PC-9 (cell line): ENCODE results near the gene TMEM222. TPM values are rescaled to one million over a fixed set of nuclear protein-coding genes. Genes with fewer than 3 reads are reported as not detected.

Experiments
- BruUV-seq: library from RNA; stranded (reverse); fragments of 400-500 nt; replicated peaks from 2 replicates; lab custom pipeline; 2021; lab: Mats Ljungman, UMichigan
- CTCF ChIA-PET: fragments of 300-600 bp; sonication (Branson Sonifier 250); formaldehyde crosslinking; loops from one replicate; lab custom pipeline; 2022; ENCODE audit warnings: antibody characterized with exemption; lab: Charles Lee
- POLR2A ChIA-PET: fragments of 300-600 bp; sonication (Branson Sonifier 250); formaldehyde crosslinking; loops from one replicate; lab custom pipeline; 2022; ENCODE audit warnings: antibody characterized with exemption; ENCODE audit not compliant: unreplicated experiment; lab: Charles Lee
- DNase-seq, 2 experiments: peaks; one replicate each; pipeline versions ENCODE4 v3.0.0 to v3.0.0-alpha.2; 2015 to 2022; ENCODE audit warnings: mixed read lengths in 1 of 2
- H2AFZ ChIP-seq: fragments of 200-600 bp; sonication (generic); 2 replicates; pipeline ENCODE4 v1.8.1; 2017; ENCODE audit warnings: antibody characterized with exemption
- H3F3A ChIP-seq: fragments of 200-600 bp; sonication (generic); 2 replicates; pipeline ENCODE4 v1.8.1; 2017; ENCODE audit warnings: antibody characterized with exemption, mild to moderate bottlenecking, low read depth; ENCODE audit not compliant: insufficient read depth
- H3K27ac ChIP-seq: fragments of 200-600 bp; sonication (generic); 2 replicates; pipeline ENCODE4 v1.6.1; 2016; ENCODE audit warnings: mixed run types
- H3K27me3 ChIP-seq: fragments of 200-600 bp; sonication (generic); 2 replicates; pipeline ENCODE4 v1.6.1; 2016; ENCODE audit warnings: low read depth, mixed run types; ENCODE audit not compliant: insufficient read depth
- H3K36me3 ChIP-seq: fragments of 200-600 bp; sonication (generic); 2 replicates; pipeline ENCODE4 v1.6.1; 2016; ENCODE audit warnings: low read depth, mixed run types
- H3K4me1 ChIP-seq: fragments of 200-600 bp; sonication (generic); replicated peaks from 2 replicates; pipeline ENCODE4 v1.6.1; 2016; ENCODE audit warnings: mixed run types; ENCODE audit not compliant: insufficient read depth
- H3K4me2 ChIP-seq: fragments of 200-600 bp; sonication (generic); 2 replicates; pipeline ENCODE4 v1.6.1; 2017; ENCODE audit warnings: mixed run types
- H3K4me3 ChIP-seq: fragments of 200-600 bp; sonication (generic); 2 replicates; pipeline ENCODE4 v1.6.1; 2016; ENCODE audit warnings: mixed run types
- H3K79me2 ChIP-seq: fragments of 200-600 bp; sonication (generic); 2 replicates; pipeline ENCODE4 v1.6.1; 2017; ENCODE audit warnings: low read depth, mixed run types
- H3K9me2 ChIP-seq: fragments of 200-600 bp; sonication (generic); 2 replicates; pipeline ENCODE4 v1.8.1; 2017; ENCODE audit warnings: mild to moderate bottlenecking; ENCODE audit not compliant: insufficient read depth
- H3K9me3 ChIP-seq: fragments of 200-600 bp; sonication (generic); 2 replicates; pipeline ENCODE4 v1.8.1; 2016; ENCODE audit warnings: low read depth; ENCODE audit not compliant: insufficient read depth
- H4K20me1 ChIP-seq: fragments of 200-600 bp; sonication (generic); 2 replicates; pipeline ENCODE4 v1.8.1; 2017; ENCODE audit not compliant: insufficient read depth
- EZH2 ChIP-seq: fragments of 200-600 bp; sonication (generic); IDR thresholded peaks from 2 replicates; pipeline ENCODE4 v1.8.0; 2017; ENCODE audit warnings: antibody characterized with exemption, low read depth
- intact Hi-C: fragments of 100-400 bp; cut with micrococcal nuclease; formaldehyde crosslinking; loops from one replicate; pipeline ENCODE4 v1.10.0; 2022; ENCODE audit not compliant: unreplicated experiment
- total RNA-seq: library from RNA; stranded (reverse); gene quantifications from 2 replicates; pipeline ENCODE4 v1.2.3, GENCODE V29; 2021
- TF ChIP-seq, protein P1 (sequence below): fragments of 200-600 bp; sonication (generic); conservative IDR thresholded peaks from 2 replicates; pipeline ENCODE4 v1.6.1; 2017; ENCODE audit warnings: mixed run types, antibody characterized with exemption, mild to moderate bottlenecking, moderate library complexity

Gene TMEM222
- total RNA-seq, 1 experiment from 2014 or later, result 32.8 TPM

DNA sequence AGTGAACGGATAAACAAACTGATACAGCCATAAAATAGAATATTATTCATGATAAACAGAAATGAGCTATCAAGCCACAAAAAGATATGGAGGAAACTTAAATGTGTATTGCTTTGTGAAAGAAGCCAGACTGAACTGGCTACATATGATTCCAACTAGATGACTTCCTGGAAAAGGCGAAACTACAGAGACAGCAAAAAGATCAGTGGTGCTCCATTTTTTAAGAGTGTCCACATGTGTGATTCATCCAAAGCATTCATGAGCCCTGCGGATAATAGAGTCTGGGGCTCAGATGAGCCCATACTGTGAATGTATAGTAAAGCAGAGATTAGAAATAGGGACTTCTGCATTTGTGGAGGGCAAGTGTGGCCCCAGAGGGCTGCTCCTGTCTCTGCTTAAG is 7.8 kb upstream of the TMEM222 start:
- H2AFZ ChIP-seq, result no peak overlapping the region
- H3K36me3 ChIP-seq, result no peaks in the 10 kb centered on the region
- no peak overlapping the region for H3K27ac ChIP-seq
- no peak overlapping the region for H3K4me3 ChIP-seq
- intact Hi-C loops, result no loop called here
- no TSS peak for BruUV-seq
- H3K4me1 ChIP-seq, result no peaks in the 10 kb centered on the region
- H3K27me3 ChIP-seq, result no peaks in the 10 kb centered on the region
- no peaks in the 10 kb centered on the region for H4K20me1 ChIP-seq
- no peaks in the 10 kb centered on the region for H3K79me2 ChIP-seq
- DNase-seq, result no peak
- no peaks in the 10 kb centered on the region for H3K9me2 ChIP-seq
- POLR2A ChIA-PET, result interaction anchor here (0.6 kb wide), 1 partner anchor 1160 kb away, joined by 9 read pairs; no protein-coding TSS in a partner anchor
- H3F3A ChIP-seq, result no peaks in the 10 kb centered on the region
- CTCF ChIA-PET, result interaction anchor here (0.7 kb wide), 1 partner anchor 84 kb away, joined by 12 read pairs; no protein-coding TSS in a partner anchor
- H3K9me3 ChIP-seq, result no peaks in the 10 kb centered on the region
- no peak overlapping the region for H3K4me2 ChIP-seq
- TF ChIP-seq, protein P1, sequence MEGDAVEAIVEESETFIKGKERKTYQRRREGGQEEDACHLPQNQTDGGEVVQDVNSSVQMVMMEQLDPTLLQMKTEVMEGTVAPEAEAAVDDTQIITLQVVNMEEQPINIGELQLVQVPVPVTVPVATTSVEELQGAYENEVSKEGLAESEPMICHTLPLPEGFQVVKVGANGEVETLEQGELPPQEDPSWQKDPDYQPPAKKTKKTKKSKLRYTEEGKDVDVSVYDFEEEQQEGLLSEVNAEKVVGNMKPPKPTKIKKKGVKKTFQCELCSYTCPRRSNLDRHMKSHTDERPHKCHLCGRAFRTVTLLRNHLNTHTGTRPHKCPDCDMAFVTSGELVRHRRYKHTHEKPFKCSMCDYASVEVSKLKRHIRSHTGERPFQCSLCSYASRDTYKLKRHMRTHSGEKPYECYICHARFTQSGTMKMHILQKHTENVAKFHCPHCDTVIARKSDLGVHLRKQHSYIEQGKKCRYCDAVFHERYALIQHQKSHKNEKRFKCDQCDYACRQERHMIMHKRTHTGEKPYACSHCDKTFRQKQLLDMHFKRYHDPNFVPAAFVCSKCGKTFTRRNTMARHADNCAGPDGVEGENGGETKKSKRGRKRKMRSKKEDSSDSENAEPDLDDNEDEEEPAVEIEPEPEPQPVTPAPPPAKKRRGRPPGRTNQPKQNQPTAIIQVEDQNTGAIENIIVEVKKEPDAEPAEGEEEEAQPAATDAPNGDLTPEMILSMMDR, result no peak
- no peak for TF ChIP-seq EZH2

DNA sequence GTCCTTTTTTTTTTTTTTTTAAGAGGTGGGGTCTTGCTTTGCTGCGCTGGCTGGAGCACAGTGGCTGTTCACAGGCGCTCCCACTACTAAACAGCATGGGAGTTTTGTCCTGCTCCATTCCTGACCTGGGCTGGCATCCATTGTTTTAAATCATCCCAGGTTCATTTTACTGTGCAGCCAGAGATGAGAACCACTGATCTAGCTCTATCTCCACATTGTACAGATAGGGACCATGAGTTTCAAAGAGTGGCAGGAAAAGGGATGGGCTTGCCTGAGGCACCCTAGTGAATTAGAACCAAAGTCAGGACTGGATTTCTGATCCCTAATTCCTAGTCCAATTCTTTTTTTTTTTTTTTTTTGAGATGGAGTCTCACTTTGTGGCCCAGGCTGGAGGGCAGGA is 7.2 kb upstream of the TMEM222 start:
- no peaks in the 10 kb centered on the region for H3K36me3 ChIP-seq
- H3K79me2 ChIP-seq, result no peaks in the 10 kb centered on the region
- no peaks in the 10 kb centered on the region for H3K9me2 ChIP-seq
- no peak for TF ChIP-seq EZH2
- TF ChIP-seq, protein P1, result no peak
- no peak overlapping the region for H3K4me3 ChIP-seq
- H3K4me1 ChIP-seq, result no peaks in the 10 kb centered on the region
- ChIA-PET CTCF (interaction anchor here (0.7 kb wide), 1 partner anchor 83 kb away, joined by 12 read pairs; no protein-coding TSS in a partner anchor), POLR2A (no interaction called here)
- H2AFZ ChIP-seq, result no peak overlapping the region
- H3K9me3 ChIP-seq, result no peaks in the 10 kb centered on the region
- BruUV-seq, result no TSS peak
- no peak overlapping the region for H3K27ac ChIP-seq
- intact Hi-C loops, result no loop called here
- no peaks in the 10 kb centered on the region for H3F3A ChIP-seq
- DNase-seq, result no peak
- no peak overlapping the region for H3K4me2 ChIP-seq
- H4K20me1 ChIP-seq, result no peaks in the 10 kb centered on the region
- no peaks in the 10 kb centered on the region for H3K27me3 ChIP-seq

DNA sequence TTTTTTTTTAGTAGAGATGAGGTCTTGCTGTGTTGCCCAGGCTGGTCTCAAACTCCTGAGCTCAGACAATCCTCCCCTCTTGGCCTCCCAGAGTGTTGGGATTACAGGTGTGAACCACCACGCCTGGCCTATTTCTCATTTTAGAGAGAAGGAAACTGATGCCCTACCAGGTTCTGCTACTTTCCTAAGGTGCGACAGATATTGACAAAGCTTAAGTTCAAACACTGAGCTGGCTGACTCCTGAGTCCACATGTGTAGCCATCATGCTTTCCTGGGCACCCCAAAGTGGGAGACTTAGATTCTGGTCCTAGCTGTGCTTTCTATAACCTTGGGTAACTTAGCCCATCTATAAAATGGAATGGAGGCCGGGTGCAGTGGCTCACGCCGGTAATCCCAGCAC is 5.1 kb upstream of the TMEM222 start:
- H3K9me2 ChIP-seq, result no peaks in the 10 kb centered on the region
- BruUV-seq, result no TSS peak
- H3K4me2 ChIP-seq, result no peak overlapping the region
- no peaks in the 10 kb centered on the region for H3F3A ChIP-seq
- H3K27me3 ChIP-seq, result no peaks in the 10 kb centered on the region
- CTCF ChIA-PET, result no interaction called here
- POLR2A ChIA-PET, result no interaction called here
- H3K27ac ChIP-seq, result no peak overlapping the region
- TF ChIP-seq EZH2, result no peak
- TF ChIP-seq, protein P1, result no peak
- no peaks in the 10 kb centered on the region for H4K20me1 ChIP-seq
- intact Hi-C loops, result no loop called here
- no peak for DNase-seq
- no peaks in the 10 kb centered on the region for H3K79me2 ChIP-seq
- no peaks in the 10 kb centered on the region for H3K36me3 ChIP-seq
- H3K4me3 ChIP-seq, result no peak overlapping the region
- H2AFZ ChIP-seq, result no peak overlapping the region
- no peaks in the 10 kb centered on the region for H3K9me3 ChIP-seq
- no peaks in the 10 kb centered on the region for H3K4me1 ChIP-seq
